ENCODE data around the gene IFNLR1.

The IFNLR1 gene

DNA sequence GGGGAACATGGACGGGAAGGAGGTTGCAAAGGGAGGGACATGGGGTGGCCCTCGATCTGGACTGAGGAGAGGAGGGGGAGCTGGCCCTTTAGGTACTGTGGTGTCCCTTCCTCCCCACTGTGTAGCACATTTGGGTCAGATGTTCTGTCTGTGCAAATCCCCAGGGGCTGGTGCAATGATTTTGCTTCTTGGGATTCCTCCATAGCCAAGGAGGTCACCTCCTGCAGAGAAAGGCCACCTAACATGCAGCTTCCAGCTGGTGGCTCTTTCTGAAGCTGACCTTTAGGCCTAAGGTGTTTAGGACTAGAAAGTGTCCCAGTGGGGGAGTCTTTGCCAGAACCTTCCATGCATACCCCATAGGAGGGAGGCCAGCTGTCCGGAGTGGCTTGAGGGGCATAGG, 66.1 kb downstream of the IFNLR1 start:
- H3K27ac ChIP-seq = peak overlapping the region; percentile 65
- TF ChIP-seq, protein P1, sequence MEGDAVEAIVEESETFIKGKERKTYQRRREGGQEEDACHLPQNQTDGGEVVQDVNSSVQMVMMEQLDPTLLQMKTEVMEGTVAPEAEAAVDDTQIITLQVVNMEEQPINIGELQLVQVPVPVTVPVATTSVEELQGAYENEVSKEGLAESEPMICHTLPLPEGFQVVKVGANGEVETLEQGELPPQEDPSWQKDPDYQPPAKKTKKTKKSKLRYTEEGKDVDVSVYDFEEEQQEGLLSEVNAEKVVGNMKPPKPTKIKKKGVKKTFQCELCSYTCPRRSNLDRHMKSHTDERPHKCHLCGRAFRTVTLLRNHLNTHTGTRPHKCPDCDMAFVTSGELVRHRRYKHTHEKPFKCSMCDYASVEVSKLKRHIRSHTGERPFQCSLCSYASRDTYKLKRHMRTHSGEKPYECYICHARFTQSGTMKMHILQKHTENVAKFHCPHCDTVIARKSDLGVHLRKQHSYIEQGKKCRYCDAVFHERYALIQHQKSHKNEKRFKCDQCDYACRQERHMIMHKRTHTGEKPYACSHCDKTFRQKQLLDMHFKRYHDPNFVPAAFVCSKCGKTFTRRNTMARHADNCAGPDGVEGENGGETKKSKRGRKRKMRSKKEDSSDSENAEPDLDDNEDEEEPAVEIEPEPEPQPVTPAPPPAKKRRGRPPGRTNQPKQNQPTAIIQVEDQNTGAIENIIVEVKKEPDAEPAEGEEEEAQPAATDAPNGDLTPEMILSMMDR (conservative IDR thresholded peaks at IDR 0.05) = no peak

GRCh38 chr1:24119859-24120756, 67.0 kb downstream of the IFNLR1 start:
- peak overlapping the region; percentile 65 for H3K27ac ChIP-seq
- TF ChIP-seq, protein P1 (conservative IDR thresholded peaks at IDR 0.05) = no peak

DNA sequence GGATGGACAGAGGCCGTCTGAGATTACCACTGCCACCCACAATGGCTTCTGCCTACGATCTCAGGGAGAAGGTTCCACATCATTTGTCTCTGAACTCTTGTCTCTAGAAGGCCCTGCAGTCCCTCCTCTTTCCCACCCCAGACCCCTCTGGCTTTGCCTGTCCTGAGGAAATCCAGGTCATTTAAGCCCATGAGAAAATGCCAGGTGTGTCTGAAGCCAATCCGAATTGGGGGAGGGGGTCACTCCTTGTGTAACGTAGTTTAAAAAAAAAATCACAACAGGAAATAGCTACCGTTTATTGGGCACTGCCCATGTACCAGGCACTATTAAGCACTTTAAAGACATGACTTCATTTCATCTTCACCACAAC, 67.6 kb downstream of the IFNLR1 start:
- H3K27ac ChIP-seq = peak overlapping the region; percentile 65
- TF ChIP-seq, protein P1 (conservative IDR thresholded peaks at IDR 0.05) = no peak

GRCh38 chr1:24118410-24119242, 68.5 kb downstream of the IFNLR1 start:
- H3K27ac ChIP-seq = peak overlapping the region; percentile 65; the same call in 1 of the 2 replicates
- TF ChIP-seq, protein P1 (conservative IDR thresholded peaks at IDR 0.05) = no peak

DNA sequence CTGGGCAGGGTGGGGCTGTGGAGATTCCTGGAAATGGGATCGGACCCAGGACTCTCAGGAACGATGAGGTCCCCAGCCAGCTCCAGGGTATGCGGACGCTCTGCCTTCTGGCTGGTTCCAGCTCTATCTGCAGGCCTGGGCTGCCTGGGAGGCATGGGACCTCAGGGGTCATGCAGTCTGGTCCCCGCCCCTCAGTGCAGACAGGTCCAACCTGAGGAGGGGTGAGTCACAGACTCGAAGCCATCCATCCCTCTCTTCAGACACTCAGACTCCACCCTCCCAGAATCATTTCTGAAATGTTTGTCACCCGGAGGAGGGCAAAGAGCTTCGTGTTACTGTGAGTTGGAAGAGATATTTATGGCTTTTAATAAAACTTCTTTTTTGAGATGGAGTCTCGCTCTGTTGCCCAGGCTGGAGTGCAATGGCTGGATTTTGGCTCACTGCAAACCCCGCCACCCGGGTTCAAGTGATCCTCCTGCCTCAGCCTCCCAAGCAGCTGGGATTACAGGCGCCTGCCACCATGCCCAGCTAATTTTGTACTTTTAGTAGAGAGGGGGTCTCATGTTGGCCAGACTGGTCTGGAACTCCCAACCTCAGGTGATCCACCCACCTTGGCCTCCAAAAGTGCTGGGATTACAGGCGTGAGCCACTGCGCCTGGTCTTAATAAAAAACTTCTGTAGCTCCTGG, 69.2 kb downstream of the IFNLR1 start:
- TF ChIP-seq, protein P1 (conservative IDR thresholded peaks at IDR 0.05) = no peak
- H3K27ac ChIP-seq = no peak overlapping the region; the same call in 1 of the 2 replicates

DNA sequence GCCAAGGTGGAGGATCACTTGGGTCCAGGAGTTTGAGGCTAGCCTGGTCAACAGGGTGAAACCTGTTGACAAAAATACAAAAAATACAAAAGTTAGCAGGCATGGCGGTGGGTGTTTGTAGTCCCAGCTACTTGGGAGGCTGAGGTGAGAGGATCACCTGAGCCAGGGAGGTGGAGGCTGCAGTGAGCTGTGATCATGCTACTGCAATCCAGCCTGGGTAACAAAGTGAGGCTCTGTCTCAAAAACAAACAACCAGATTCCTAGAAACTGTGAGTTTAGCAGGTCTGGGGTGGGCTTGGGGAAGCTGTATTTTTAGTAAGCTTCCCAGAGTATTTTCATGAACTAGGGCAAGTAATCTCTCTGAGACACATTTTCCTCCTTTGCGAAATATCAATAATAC, 70.0 kb downstream of the IFNLR1 start:
- TF ChIP-seq, protein P1 (conservative IDR thresholded peaks at IDR 0.05) = no peak
- no peak overlapping the region for H3K27ac ChIP-seq

GRCh38 chr1:24114753-24115152, 72.3 kb downstream of the IFNLR1 start:
- TF ChIP-seq, protein P1 (conservative IDR thresholded peaks at IDR 0.05) = no peak
- H3K27ac ChIP-seq = no peak overlapping the region

All from VCaP (cell line).